HEK293T (cell line): ENCODE data around the gene RCL1.

Experiments
- CTCF ChIA-PET: fragments of 350-600 bp; formaldehyde crosslinking; extraction: SDS; loops from one replicate; lab custom pipeline; 2021; ENCODE audit warnings: antibody characterized with exemption, inconsistent platforms; lab: Yijun Ruan, JAX
- POLR2A ChIA-PET: fragments of 350-600 bp; formaldehyde crosslinking; extraction: SDS; loops from one replicate; lab custom pipeline; 2020; ENCODE audit warnings: antibody characterized with exemption, inconsistent platforms; lab: Yijun Ruan, JAX
- DNase-seq: peaks from one replicate; pipeline ENCODE4 v3.0.0; 2012; ENCODE audit warnings: mixed read lengths; ENCODE audit errors: extremely low spot score
- ARNT ChIP-seq: fragments of 450-650 bp; IDR thresholded peaks from 2 replicates; pipeline ENCODE4 v1.6.1; 2017; ENCODE audit warnings: mild to moderate bottlenecking
- BHLHE40 ChIP-seq: fragments of 450-650 bp; IDR thresholded peaks from 2 replicates; pipeline ENCODE4 v1.6.1; 2016; ENCODE audit warnings: mild to moderate bottlenecking, moderate library complexity, borderline replicate concordance
- CTBP1 ChIP-seq: fragments of 450-650 bp; IDR thresholded peaks from 2 replicates; pipeline ENCODE4 v1.6.1; 2016; ENCODE audit warnings: borderline replicate concordance
- ELF4 ChIP-seq: fragments of 450-650 bp; IDR thresholded peaks from 2 replicates; pipeline ENCODE4 v1.6.1; 2017; ENCODE audit warnings: antibody characterized with exemption
- FOXA1 ChIP-seq: fragments of 450-650 bp; IDR thresholded peaks from 2 replicates; pipeline ENCODE4 v1.6.1; 2016; ENCODE audit warnings: mild to moderate bottlenecking
- FOXK2 ChIP-seq: fragments of 450-650 bp; IDR thresholded peaks from 2 replicates; pipeline ENCODE4 v1.6.1; 2016; ENCODE audit warnings: mild to moderate bottlenecking
- FOXM1 ChIP-seq: fragments of 450-650 bp; IDR thresholded peaks from 2 replicates; pipeline ENCODE4 v1.6.1; 2017; ENCODE audit warnings: mild to moderate bottlenecking, borderline replicate concordance
- HDGF ChIP-seq: fragments of 450-650 bp; IDR thresholded peaks from 2 replicates; pipeline ENCODE4 v1.6.1; 2017; ENCODE audit warnings: antibody characterized with exemption, borderline replicate concordance
- L3MBTL2 ChIP-seq: fragments of 450-650 bp; conservative IDR thresholded peaks from 2 replicates; pipeline ENCODE4 v1.6.1; 2016; ENCODE audit warnings: mild to moderate bottlenecking
- LEF1 ChIP-seq: fragments of 450-650 bp; IDR thresholded peaks from 2 replicates; pipeline ENCODE4 v1.6.1; 2017; ENCODE audit warnings: mild to moderate bottlenecking, borderline replicate concordance
- NFRKB ChIP-seq: fragments of 450-650 bp; IDR thresholded peaks from 2 replicates; pipeline ENCODE4 v1.6.1; 2016; ENCODE audit warnings: mild to moderate bottlenecking, moderate library complexity
- SP1 ChIP-seq: fragments of 450-650 bp; IDR thresholded peaks from 2 replicates; pipeline ENCODE4 v1.6.1; 2017
- SUZ12 ChIP-seq: fragments of 450-650 bp; IDR thresholded peaks from 2 replicates; pipeline ENCODE4 v1.6.1; 2016; ENCODE audit warnings: mild to moderate bottlenecking
- TARDBP ChIP-seq: fragments of 450-650 bp; IDR thresholded peaks from 2 replicates; pipeline ENCODE4 v1.6.1; 2016
- ZNF384 ChIP-seq: fragments of 450-650 bp; IDR thresholded peaks from 2 replicates; pipeline ENCODE4 v1.6.1; 2016
- TF ChIP-seq, protein P1 (sequence below): fragments of 450-650 bp; IDR thresholded peaks from 2 replicates; pipeline ENCODE4 v1.6.1; 2016

Gene RCL1

DNA sequence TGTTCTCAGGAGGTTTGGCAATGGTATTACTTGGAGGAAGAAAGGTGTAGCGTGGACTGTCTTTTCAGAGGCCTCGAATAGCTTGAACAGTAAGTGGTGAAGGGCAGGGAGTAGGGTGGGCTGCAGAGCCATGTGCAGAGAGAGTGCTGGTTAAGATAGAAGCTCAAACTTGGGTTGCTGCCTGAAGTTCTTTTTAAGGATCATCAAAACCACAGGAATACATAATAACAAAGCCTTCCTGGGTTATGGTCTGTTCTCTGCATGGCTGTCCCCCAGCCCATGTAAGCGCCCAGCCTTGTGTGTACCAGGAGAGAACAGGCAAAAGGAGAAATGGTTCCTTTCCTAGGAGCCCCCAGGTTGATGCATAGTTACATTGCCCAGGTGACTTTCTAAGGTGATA, 43.9 kb downstream of the RCL1 start:
- TF ChIP-seq FOXK2 (no peak), ELF4 (no peak), L3MBTL2 (no peak), TARDBP (no peak), LEF1 (no peak), ZNF384 (no peak), BHLHE40 (no peak), NFRKB (no peak), FOXM1 (no peak), CTBP1 (no peak), HDGF (no peak), SP1 (no peak), ARNT (no peak), SUZ12 (no peak), FOXA1 (no peak)
- TF ChIP-seq, protein P1, sequence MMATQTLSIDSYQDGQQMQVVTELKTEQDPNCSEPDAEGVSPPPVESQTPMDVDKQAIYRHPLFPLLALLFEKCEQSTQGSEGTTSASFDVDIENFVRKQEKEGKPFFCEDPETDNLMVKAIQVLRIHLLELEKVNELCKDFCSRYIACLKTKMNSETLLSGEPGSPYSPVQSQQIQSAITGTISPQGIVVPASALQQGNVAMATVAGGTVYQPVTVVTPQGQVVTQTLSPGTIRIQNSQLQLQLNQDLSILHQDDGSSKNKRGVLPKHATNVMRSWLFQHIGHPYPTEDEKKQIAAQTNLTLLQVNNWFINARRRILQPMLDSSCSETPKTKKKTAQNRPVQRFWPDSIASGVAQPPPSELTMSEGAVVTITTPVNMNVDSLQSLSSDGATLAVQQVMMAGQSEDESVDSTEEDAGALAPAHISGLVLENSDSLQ, result no peak
- no peak for DNase-seq
- ChIA-PET POLR2A (no interaction called here), CTCF (no interaction called here)

DNA sequence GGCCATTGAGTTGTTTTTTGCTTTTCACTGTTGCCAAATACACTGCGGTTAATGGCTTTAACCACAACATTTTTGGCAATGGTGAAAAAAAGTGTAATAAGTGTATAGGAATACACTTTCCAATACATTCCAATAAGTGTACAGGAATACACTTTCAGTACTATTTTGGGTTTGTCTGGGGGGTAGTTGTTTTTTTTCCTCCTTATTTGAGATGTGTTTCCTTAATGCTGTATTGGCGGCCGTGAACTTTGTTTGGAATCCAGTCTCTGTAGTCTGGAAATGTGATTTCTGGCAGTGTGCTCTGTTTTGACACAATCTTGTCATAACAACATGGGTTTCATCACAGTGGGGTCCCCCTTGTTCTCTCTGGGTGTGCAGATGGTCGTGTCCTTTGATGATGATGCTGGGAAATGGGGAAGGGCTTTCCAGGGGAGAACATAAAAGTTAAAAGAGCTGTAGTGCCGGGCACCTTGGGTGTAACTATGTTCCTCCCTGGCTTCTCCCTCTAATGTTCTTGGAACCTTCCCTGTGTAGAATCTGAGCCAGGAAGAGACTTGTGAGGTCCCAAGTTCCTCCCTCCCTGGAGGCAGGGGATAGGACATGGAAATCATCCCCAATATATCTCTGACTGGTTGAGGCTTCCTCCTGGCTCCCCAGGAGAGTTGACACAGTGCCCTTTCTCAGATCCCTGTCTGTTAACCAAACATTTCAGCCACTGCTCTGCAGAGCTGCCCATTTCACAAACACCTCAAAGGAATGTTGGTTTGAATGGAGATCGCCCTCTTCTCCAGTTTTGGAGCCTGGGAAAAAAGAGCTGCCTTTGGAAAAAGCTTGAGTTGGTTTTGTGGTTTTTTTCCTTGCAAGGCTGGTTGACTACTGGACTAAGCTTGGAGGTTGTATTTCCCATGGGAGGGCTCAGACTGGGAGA, 44.8 kb downstream of the RCL1 start:
- CTCF ChIA-PET, result interaction anchor here (0.5 kb wide), 1 partner anchor 79 kb away, joined by 3 read pairs; no protein-coding TSS in a partner anchor

DNA sequence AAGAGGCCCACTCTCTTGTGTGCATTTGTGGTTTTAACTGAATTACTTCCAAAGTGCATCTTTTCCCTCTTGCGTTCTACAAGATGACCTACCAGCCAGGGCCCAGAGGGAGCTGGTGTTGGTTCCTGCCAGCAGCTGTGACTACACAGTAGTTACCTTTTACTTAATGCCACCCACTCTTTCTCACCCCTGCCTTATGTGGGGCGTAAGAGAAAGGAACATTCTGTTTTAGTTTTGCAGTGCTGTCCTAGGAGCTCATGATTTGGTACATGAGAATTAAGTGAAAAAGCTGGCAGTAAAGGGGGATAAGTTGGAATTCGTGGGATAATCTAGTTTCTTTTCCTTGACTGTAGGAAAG, 45.4 kb downstream of the RCL1 start:
- no peak for DNase-seq
- CTCF ChIA-PET, result interaction anchor here (0.5 to 0.6 kb wide), 2 partner anchors 75 to 79 kb away, joined by 3 read pairs; no protein-coding TSS in a partner anchor
- POLR2A ChIA-PET, result no interaction called here
- TF ChIP-seq ZNF384 (no peak), ELF4 (no peak), CTBP1 (no peak), HDGF (no peak), LEF1 (no peak), FOXM1 (no peak), ARNT (no peak)

More for the DNA sequence above, 44.8 kb downstream of the RCL1 start:
- no peak for TF ChIP-seq SP1
- TF ChIP-seq LEF1, result no peak
- no peak for TF ChIP-seq SUZ12
- no peak for TF ChIP-seq NFRKB
- TF ChIP-seq HDGF, result no peak
- TF ChIP-seq, protein P1, result no peak
- no peak for DNase-seq
- POLR2A ChIA-PET, result no interaction called here

DNA sequence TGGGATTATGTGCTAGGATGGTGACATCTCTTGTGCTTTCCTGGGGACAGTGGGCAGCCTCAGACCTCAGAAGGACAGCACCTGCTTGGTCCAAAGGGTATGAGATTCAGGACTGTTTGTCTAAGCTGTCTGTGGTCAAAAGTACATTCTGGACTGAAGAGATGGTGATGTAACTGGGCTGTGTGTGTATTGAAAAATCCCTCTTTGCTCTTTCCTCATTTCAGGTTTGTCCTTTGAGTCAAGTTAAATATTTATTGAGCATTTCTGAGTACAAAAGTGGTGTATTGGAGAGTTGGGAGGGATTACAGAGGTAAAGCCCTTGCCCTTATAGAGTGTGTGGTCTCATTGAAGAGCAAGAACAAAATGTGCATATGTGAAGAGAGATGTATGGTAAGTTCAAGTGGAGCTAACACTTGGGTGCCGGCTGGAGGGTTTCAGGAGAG, 46.7 kb downstream of the RCL1 start:
- POLR2A ChIA-PET, result no interaction called here
- no peak for DNase-seq
- TF ChIP-seq BHLHE40, result no peak
- TF ChIP-seq SP1, result no peak
- TF ChIP-seq TARDBP, result no peak
- no peak for TF ChIP-seq SUZ12
- TF ChIP-seq, protein P1, result no peak
- TF ChIP-seq LEF1, result no peak
- TF ChIP-seq CTBP1, result no peak
- TF ChIP-seq ELF4, result no peak
- TF ChIP-seq HDGF, result no peak
- TF ChIP-seq FOXK2, result no peak
- TF ChIP-seq L3MBTL2, result no peak
- TF ChIP-seq ZNF384, result no peak
- TF ChIP-seq FOXA1, result no peak
- no peak for TF ChIP-seq NFRKB
- no peak for TF ChIP-seq FOXM1
- no peak for TF ChIP-seq ARNT
- CTCF ChIA-PET, result no interaction called here

DNA sequence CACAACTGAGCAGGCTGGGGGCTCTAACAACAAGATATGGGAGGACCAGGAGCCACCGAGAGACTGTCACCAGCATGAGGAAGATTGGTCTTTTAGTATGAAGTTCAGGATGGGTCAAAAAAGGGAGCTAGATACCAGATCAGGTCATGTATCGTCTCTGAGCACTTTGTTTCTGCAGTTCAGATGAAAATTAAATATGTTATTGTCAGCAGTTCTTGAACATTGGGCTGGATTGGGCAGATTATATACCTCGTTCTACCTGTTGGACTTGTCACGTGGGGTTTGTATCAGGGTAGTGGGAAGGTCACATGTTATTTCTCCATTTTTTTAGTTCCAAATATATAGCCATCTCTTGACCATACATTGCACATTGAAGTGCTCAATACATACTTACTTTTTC, 47.3 kb downstream of the RCL1 start:
- no peak for DNase-seq
- ChIA-PET CTCF (no interaction called here), POLR2A (no interaction called here)
- TF ChIP-seq ELF4, result no peak
- no peak for TF ChIP-seq BHLHE40
- no peak for TF ChIP-seq FOXK2
- TF ChIP-seq NFRKB, result no peak
- no peak for TF ChIP-seq LEF1
- no peak for TF ChIP-seq SP1
- TF ChIP-seq TARDBP, result no peak
- no peak for TF ChIP-seq L3MBTL2
- TF ChIP-seq HDGF, result no peak
- no peak for TF ChIP-seq ZNF384
- no peak for TF ChIP-seq CTBP1
- TF ChIP-seq FOXM1, result no peak
- no peak for TF ChIP-seq ARNT
- no peak for TF ChIP-seq SUZ12
- no peak for TF ChIP-seq FOXA1

DNA sequence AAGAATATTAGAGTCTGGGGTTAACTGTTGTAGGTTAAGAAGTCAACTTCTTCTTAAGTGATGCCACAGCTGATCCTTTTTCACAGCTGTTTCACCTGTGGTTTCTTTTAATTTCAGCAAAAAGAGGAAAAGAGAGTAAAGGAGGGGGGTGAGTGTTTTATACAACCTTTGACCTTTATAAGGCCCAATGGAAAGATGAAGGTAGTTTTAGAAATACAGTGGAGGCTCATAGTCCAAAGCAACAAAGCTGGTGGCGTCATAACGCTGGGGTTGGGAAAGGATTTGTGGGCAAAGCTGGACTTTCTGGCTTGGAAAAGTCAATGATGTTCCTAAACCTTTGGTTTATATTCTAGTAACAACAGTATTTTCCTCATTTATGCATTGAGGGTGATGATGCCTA, 49.5 kb downstream of the RCL1 start:
- no peak for TF ChIP-seq HDGF
- TF ChIP-seq BHLHE40, result no peak
- TF ChIP-seq CTBP1, result no peak
- no peak for TF ChIP-seq FOXM1
- no peak for TF ChIP-seq LEF1
- TF ChIP-seq L3MBTL2, result no peak
- no peak for TF ChIP-seq ZNF384
- no peak for TF ChIP-seq NFRKB
- TF ChIP-seq TARDBP, result no peak
- TF ChIP-seq, protein P1, result no peak
- POLR2A ChIA-PET, result no interaction called here
- CTCF ChIA-PET, result no interaction called here
- no peak for DNase-seq
